Natural killer cell (primary cell): Measurements from ENCODE around the gene PIP5K1B. TPM values are rescaled to one million over a fixed set of nuclear protein-coding genes. Genes with fewer than 3 reads are reported as not detected.

Experiments used
- ATAC-seq, 3 donors: fragments of 150-1000 bp in 2 of 3; fragments of 200-7000 bp in 1 of 3; cut with Tn5 transposase; 1 replicate in 1 of 3; 2 replicates in 2 of 3; pipeline ENCODE4 v1.10.0; 2021; ENCODE audit warnings: mild to moderate bottlenecking in 2 of 3, moderate library complexity in 2 of 3
- DNase-seq, 2 donors: peaks; one replicate each; pipeline versions ENCODE4 v3.0.0 to v3.0.0-alpha.2; 2013 to 2021; ENCODE audit warnings: mixed read lengths in 1 of 2
- H3K27ac ChIP-seq: one replicate; pipeline ENCODE4 v1.5.1; 2013; ENCODE audit warnings: mild to moderate bottlenecking, low read length
- H3K27me3 ChIP-seq: one replicate; pipeline ENCODE4 v1.6.1; 2013; ENCODE audit warnings: low read length; ENCODE audit not compliant: control insufficient read depth, insufficient read depth
- H3K36me3 ChIP-seq: one replicate; pipeline ENCODE4 v1.6.1; 2013; ENCODE audit warnings: low read length; ENCODE audit not compliant: control insufficient read depth, insufficient read depth
- H3K4me1 ChIP-seq: one replicate; pipeline ENCODE4 v1.6.1; 2013; ENCODE audit warnings: low read length; ENCODE audit not compliant: control insufficient read depth, insufficient read depth
- H3K4me3 ChIP-seq: one replicate; pipeline ENCODE4 v1.5.1; 2013; ENCODE audit warnings: low read length
- H3K9me3 ChIP-seq: one replicate; pipeline ENCODE4 v1.6.1; 2013; ENCODE audit warnings: low read length; ENCODE audit not compliant: control insufficient read depth, insufficient read depth
- H3K27ac Mint-ChIP-seq, 2 donors: one replicate each; pipeline ENCODE4 v1.8.0; 2022; ENCODE audit warnings: mild to moderate bottlenecking in 2 of 2, mixed read lengths in 2 of 2, moderate library complexity in 1 of 2
- H3K27me3 Mint-ChIP-seq, 2 donors: one replicate each; pipeline ENCODE4 v1.8.0; 2022; ENCODE audit warnings: low read depth in 2 of 2, mixed read lengths in 2 of 2
- H3K36me3 Mint-ChIP-seq: one replicate; pipeline ENCODE4 v1.8.0; 2022; ENCODE audit warnings: mixed read lengths
- H3K4me1 Mint-ChIP-seq, 2 donors: one replicate each; pipeline ENCODE4 v1.8.0; 2022; ENCODE audit warnings: mixed read lengths in 2 of 2
- H3K4me3 Mint-ChIP-seq: one replicate; pipeline ENCODE4 v1.8.0; 2022; ENCODE audit warnings: mild to moderate bottlenecking, moderate library complexity, mixed read lengths
- H3K9me3 Mint-ChIP-seq, 2 donors: one replicate each; pipeline ENCODE4 v1.8.0; 2022; ENCODE audit warnings: mixed read lengths in 2 of 2
- CTCF ChIP-seq: fragments of 200-600 bp; IDR thresholded peaks from one replicate; pipeline ENCODE4 v1.8.0; 2022; ENCODE audit warnings: antibody characterized with exemption
- WGBS: methylation state at CpG from one replicate; pipeline ENCODE4 v1.1.7; 2013; ENCODE audit warnings: missing lambda C conversion rate; ENCODE audit not compliant: insufficient coverage; 5-methylcytosine and 5-hydroxymethylcytosine counted together
- intact Hi-C: fragments of 100-400 bp; cut with micrococcal nuclease; formaldehyde crosslinking; loops from one replicate; pipeline ENCODE4 v1.14.2; 2022
- total RNA-seq, 4 donors: library from RNA; stranded (reverse); fragments of 120-200 nt in 1 of 4; gene quantifications; one replicate each; pipeline versions ENCODE4 v1.2.3 to v1.2.4, GENCODE V29; 2013 to 2022

The PIP5K1B gene
- total RNA-seq, 3 donors from 2014 or later (not counting 1 experiment from before 2014, with no cell fraction given): 0.73 to 3.4 (median 1.3) TPM

GRCh38 chr9:69003051-69003450, 298.0 kb downstream of the PIP5K1B start:
- H3K27ac Mint-ChIP-seq: no peak overlapping the region
- no peak overlapping the region for H3K4me3 Mint-ChIP-seq
- no peaks in the 10 kb centered on the region for H3K36me3 Mint-ChIP-seq

GRCh38 chr9:69004836-69005235, 299.8 kb downstream of the PIP5K1B start:
- no peaks in the 10 kb centered on the region for H3K4me1 ChIP-seq
- 100% methylated on average over 1 of the region's 2 CpGs for WGBS
- H3K9me3 Mint-ChIP-seq: no peaks in the 10 kb centered on the region
- no peaks in the 10 kb centered on the region for H3K9me3 ChIP-seq
- H3K36me3 Mint-ChIP-seq: no peaks in the 10 kb centered on the region
- H3K36me3 ChIP-seq: no peaks in the 10 kb centered on the region
- TF ChIP-seq CTCF: no peak
- H3K27me3 Mint-ChIP-seq: peaks cover 0 to 3% of the 10 kb centered on the region in 2 donors
- no peak for ATAC-seq
- H3K4me3 Mint-ChIP-seq: no peak overlapping the region
- no peak overlapping the region for H3K27ac Mint-ChIP-seq
- intact Hi-C loops: no loop called here
- no peak overlapping the region for H3K4me3 ChIP-seq
- H3K27ac ChIP-seq: no peak overlapping the region
- H3K27me3 ChIP-seq: no peaks in the 10 kb centered on the region
- H3K4me1 Mint-ChIP-seq: peaks cover 0 to under 1% of the 10 kb centered on the region in 2 donors
- DNase-seq: no peak

More at GRCh38 chr9:69003051-69003450, 298.0 kb downstream of the PIP5K1B start:
- no peak for TF ChIP-seq CTCF
- WGBS: 76% methylated on average over 8 of the region's 8 CpGs
- ATAC-seq (no peak), DNase-seq (no peak)
- no peak overlapping the region for H3K4me3 ChIP-seq
- H3K27ac ChIP-seq: no peak overlapping the region
- H3K4me1 Mint-ChIP-seq: peaks cover 17 to 18% of the 10 kb centered on the region in 2 donors
- no peaks in the 10 kb centered on the region for H3K9me3 ChIP-seq
- no peaks in the 10 kb centered on the region for H3K36me3 ChIP-seq
- intact Hi-C loops: no loop called here
- H3K4me1 ChIP-seq: peaks cover 14% of the 10 kb centered on the region
- no peaks in the 10 kb centered on the region for H3K9me3 Mint-ChIP-seq
- H3K27me3 ChIP-seq: no peaks in the 10 kb centered on the region
- peaks cover 0 to 3% of the 10 kb centered on the region in 2 donors for H3K27me3 Mint-ChIP-seq

- intact Hi-C loops: no loop called here
- Histone ChIP-seq H3K27ac (no peak overlapping the region), H3K4me3 (no peak overlapping the region), H3K4me1 (peaks cover 11% of the 10 kb centered on the region), H3K36me3 (no peaks in the 10 kb centered on the region), H3K9me3 (no peaks in the 10 kb centered on the region), H3K27me3 (no peaks in the 10 kb centered on the region)
- H3K27me3 Mint-ChIP-seq: peaks cover 0 to 21% of the 10 kb centered on the region in 2 donors
- no peak overlapping the region for H3K4me3 Mint-ChIP-seq
- no peaks in the 10 kb centered on the region for H3K36me3 Mint-ChIP-seq
- WGBS: 74% methylated on average over 1 of the region's 1 CpG
- no peak for DNase-seq
- no peak for TF ChIP-seq CTCF
- H3K27ac Mint-ChIP-seq: no peak overlapping the region
- H3K4me1 Mint-ChIP-seq: peaks cover 6 to 14% of the 10 kb centered on the region in 2 donors
- no peaks in the 10 kb centered on the region for H3K9me3 Mint-ChIP-seq
- ATAC-seq: no peak
These were observed 304.7 kb downstream of the PIP5K1B start for GRCh38 chr9:69009708-69010107.

DNA sequence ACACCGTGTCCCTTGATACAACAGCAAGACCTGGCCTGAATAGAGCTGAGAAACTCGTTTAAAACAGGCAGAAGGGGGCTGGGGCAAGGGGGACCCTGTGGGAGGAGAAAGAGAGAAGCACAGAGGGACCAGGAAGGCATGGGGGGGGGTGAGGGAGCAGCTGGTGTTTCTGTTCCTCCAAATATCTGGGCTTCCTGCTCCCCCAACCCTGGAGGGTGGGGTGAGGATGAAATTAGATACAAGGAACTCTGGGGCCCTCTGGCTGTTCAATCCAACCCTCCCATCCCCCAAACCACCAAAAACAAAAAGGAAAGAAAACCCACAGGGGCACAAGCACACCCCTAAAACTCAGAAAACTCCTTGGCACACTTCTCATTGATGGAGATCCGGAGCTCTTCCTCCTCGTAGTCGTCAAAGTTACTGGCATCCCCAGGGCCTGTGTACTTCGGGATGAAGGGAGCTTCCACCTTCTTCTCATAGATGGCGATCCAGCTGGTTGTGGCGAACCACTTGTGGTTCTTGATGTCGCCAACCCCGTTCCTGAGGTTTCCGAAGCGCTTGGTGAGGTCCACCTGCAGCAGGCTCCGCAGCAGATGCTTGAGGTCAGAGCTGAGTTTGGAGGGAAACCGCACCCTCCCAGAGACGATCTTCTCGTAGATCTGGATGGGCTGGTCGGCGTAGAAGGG, 307.8 kb downstream of the PIP5K1B start:
- H3K27ac Mint-ChIP-seq: no peak overlapping the region
- no peaks in the 10 kb centered on the region for H3K9me3 Mint-ChIP-seq
- H3K27me3 Mint-ChIP-seq: peaks cover 0 to 23% of the 10 kb centered on the region in 2 donors
- Histone ChIP-seq H3K4me3 (no peak overlapping the region), H3K9me3 (no peaks in the 10 kb centered on the region), H3K36me3 (no peaks in the 10 kb centered on the region), H3K27me3 (no peaks in the 10 kb centered on the region), H3K4me1 (peaks cover 11% of the 10 kb centered on the region), H3K27ac (no peak overlapping the region)
- H3K4me1 Mint-ChIP-seq: peaks cover 6 to 14% of the 10 kb centered on the region in 2 donors
- TF ChIP-seq CTCF: no peak
- no peak overlapping the region for H3K4me3 Mint-ChIP-seq
- no peak for DNase-seq
- H3K36me3 Mint-ChIP-seq: no peaks in the 10 kb centered on the region
- WGBS: 3% methylated on average over 18 of the region's 18 CpGs
- intact Hi-C loops: no loop called here
- ATAC-seq: peak in 1 of 3 donors; percentile 15
